Neuronal stem cell (in vitro differentiated cells): Measurements from ENCODE around the gene BANF2.
"Not testable (repeated sequence)": the region's sequence is repeated elsewhere in the genome, so short reads cannot be mapped to it uniquely, and the experiment has no call there.

Experiments used
- DNase-seq: peaks from one replicate; pipeline ENCODE4 v3.0.0-alpha.2; 2013; ENCODE audit warnings: low spot score
- H2AFZ ChIP-seq: one replicate; pipeline ENCODE4 v1.6.1; 2013; ENCODE audit warnings: mild to moderate bottlenecking, low read length, inconsistent platforms
- H2AK5ac ChIP-seq: 2 replicates; pipeline ENCODE4 v1.6.1; 2013; ENCODE audit warnings: low read depth, mild to moderate bottlenecking, inconsistent platforms, low read length, moderate library complexity, mixed read lengths
- H2BK120ac ChIP-seq: 2 replicates; pipeline ENCODE4 v1.6.1; 2013; ENCODE audit warnings: low read depth, mild to moderate bottlenecking, inconsistent platforms, low read length, moderate library complexity, mixed read lengths
- H2BK12ac ChIP-seq: one replicate; pipeline ENCODE4 v1.6.1; 2013; ENCODE audit warnings: low read length, inconsistent platforms
- H2BK15ac ChIP-seq: 2 replicates; pipeline ENCODE4 v1.6.1; 2013; ENCODE audit warnings: mild to moderate bottlenecking, low read length, inconsistent platforms, mixed read lengths
- H2BK5ac ChIP-seq: one replicate; pipeline ENCODE4 v1.6.1; 2013; ENCODE audit warnings: inconsistent platforms, mild to moderate bottlenecking, low read length, moderate library complexity
- H3K14ac ChIP-seq: one replicate; pipeline ENCODE4 v1.6.1; 2013; ENCODE audit warnings: low read length, inconsistent platforms
- H3K18ac ChIP-seq: 2 replicates; pipeline ENCODE4 v1.6.1; 2013; ENCODE audit warnings: low read length, inconsistent platforms
- H3K23ac ChIP-seq: 2 replicates; pipeline ENCODE4 v1.6.1; 2013; ENCODE audit warnings: low read depth, mild to moderate bottlenecking, mixed read lengths, low read length, inconsistent platforms; ENCODE audit not compliant: poor library complexity
- H3K27ac ChIP-seq: replicated peaks from 3 replicates; pipeline ENCODE4 v1.5.1; 2013; ENCODE audit warnings: low read length, inconsistent platforms
- H3K27me3 ChIP-seq, 3 experiments: 2 replicates each; pipeline ENCODE4 v1.6.1; 2013; ENCODE audit warnings: low read length in 3 of 3, mild to moderate bottlenecking in 2 of 3, inconsistent platforms in 1 of 3, low read depth in 1 of 3, mixed read lengths in 1 of 3, moderate library complexity in 1 of 3; ENCODE audit not compliant: control insufficient read depth in 3 of 3, insufficient read depth in 3 of 3
- H3K36me3 ChIP-seq, 2 donors: replicated peaks in 1 of 2; 2 replicates each; pipeline ENCODE4 v1.6.1; 2013; ENCODE audit warnings: low read length in 2 of 2; ENCODE audit not compliant: control insufficient read depth in 2 of 2, insufficient read depth in 2 of 2
- H3K4ac ChIP-seq: 2 replicates; pipeline ENCODE4 v1.6.1; 2013; ENCODE audit warnings: inconsistent platforms, mild to moderate bottlenecking, low read length, moderate library complexity
- H3K4me1 ChIP-seq, 2 donors: 1 replicate in 1 of 2; 2 replicates in 1 of 2; pipeline ENCODE4 v1.6.1; 2013; ENCODE audit warnings: low read length in 2 of 2, low read depth in 1 of 2; ENCODE audit not compliant: control insufficient read depth in 2 of 2, insufficient read depth in 1 of 2
- H3K4me2 ChIP-seq: one replicate; pipeline ENCODE4 v1.6.1; 2013; ENCODE audit warnings: mild to moderate bottlenecking, low read length, inconsistent platforms; ENCODE audit not compliant: insufficient read depth, poor library complexity, severe bottlenecking
- H3K4me3 ChIP-seq, 2 donors: 2 replicates each; pipeline ENCODE4 v1.5.1; 2013; ENCODE audit warnings: low read length in 2 of 2, mild to moderate bottlenecking in 2 of 2, inconsistent platforms in 1 of 2, moderate library complexity in 1 of 2
- H3K79me1 ChIP-seq: one replicate; pipeline ENCODE4 v1.6.1; 2013; ENCODE audit warnings: low read depth, mild to moderate bottlenecking, inconsistent platforms, low read length, moderate library complexity
- H3K9ac ChIP-seq: one replicate; pipeline ENCODE4 v1.6.1; 2013; ENCODE audit warnings: mild to moderate bottlenecking, low read depth, low read length, inconsistent platforms; ENCODE audit not compliant: poor library complexity
- H3K9me3 ChIP-seq, 2 donors: replicated peaks in 1 of 2; 2 replicates each; pipeline versions ENCODE3 to v1.6.1; 2013; ENCODE audit warnings: low read length in 2 of 2, mild to moderate bottlenecking in 2 of 2, inconsistent platforms in 1 of 2, low read depth in 1 of 2, mixed read lengths in 1 of 2, moderate library complexity in 1 of 2; ENCODE audit not compliant: control insufficient read depth in 2 of 2, insufficient read depth in 1 of 2
- H4K8ac ChIP-seq: one replicate; pipeline ENCODE4 v1.6.1; 2013; ENCODE audit warnings: low read depth, mild to moderate bottlenecking, inconsistent platforms, low read length, moderate library complexity
- H4K91ac ChIP-seq: one replicate; pipeline ENCODE4 v1.6.1; 2013; ENCODE audit warnings: low read length, low read depth, mild to moderate bottlenecking, inconsistent platforms; ENCODE audit not compliant: poor library complexity
- WGBS, 2 donors: extraction: QIAGEN DNeasy Blood & Tissue Kit; methylation state at CpG; one replicate each; pipeline ENCODE4 v1.1.7; 2013; ENCODE audit warnings: missing lambda C conversion rate in 2 of 2, mixed read lengths in 1 of 2; ENCODE audit not compliant: insufficient read length in 2 of 2, insufficient replicate concordance in 1 of 2; ENCODE audit errors: extremely low coverage in 2 of 2; 5-methylcytosine and 5-hydroxymethylcytosine counted together

BANF2 gene

DNA sequence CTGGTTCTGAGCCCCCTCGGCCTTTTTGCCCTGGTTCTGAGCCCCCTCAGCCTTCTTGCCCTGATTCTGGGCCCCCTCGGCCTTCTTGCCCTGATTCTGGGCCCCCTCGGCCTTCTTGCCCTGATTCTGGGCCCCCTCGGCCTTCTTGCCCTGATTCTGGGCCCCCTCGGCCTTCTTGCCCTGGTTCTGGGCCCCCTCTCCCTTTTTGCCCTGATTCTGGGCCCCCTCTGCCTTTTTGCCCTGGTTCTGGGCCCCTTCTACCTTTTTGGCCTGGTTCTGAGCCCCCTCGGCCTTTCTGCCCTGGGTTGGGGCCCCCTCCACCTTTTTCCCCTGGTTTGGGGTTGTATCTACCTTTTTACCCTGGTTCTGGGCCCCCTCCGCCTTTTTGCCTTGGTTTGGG lies 40.4 kb upstream of the BANF2 start:
- not testable (repeated sequence) for H2BK120ac ChIP-seq, H3K27ac ChIP-seq, H3K4ac ChIP-seq, H3K14ac ChIP-seq, H3K27me3 ChIP-seq, H3K4me3 ChIP-seq, H3K4me2 ChIP-seq, H4K8ac ChIP-seq, H2BK15ac ChIP-seq, H4K91ac ChIP-seq, H2AK5ac ChIP-seq, H2BK12ac ChIP-seq, H2AFZ ChIP-seq, H3K79me1 ChIP-seq, H3K18ac ChIP-seq, H3K9ac ChIP-seq, H3K23ac ChIP-seq, H3K4me1 ChIP-seq, DNase-seq, H2BK5ac ChIP-seq
- no CpG with 5 or more reads among the region's 7 CpGs for WGBS, 2 donors
- Histone ChIP-seq H3K9me3 (peaks cover 4 to 12% of the 10 kb centered on the region in 2 donors), H3K36me3 (peaks cover 6 to 18% of the 10 kb centered on the region in 2 donors)

DNA sequence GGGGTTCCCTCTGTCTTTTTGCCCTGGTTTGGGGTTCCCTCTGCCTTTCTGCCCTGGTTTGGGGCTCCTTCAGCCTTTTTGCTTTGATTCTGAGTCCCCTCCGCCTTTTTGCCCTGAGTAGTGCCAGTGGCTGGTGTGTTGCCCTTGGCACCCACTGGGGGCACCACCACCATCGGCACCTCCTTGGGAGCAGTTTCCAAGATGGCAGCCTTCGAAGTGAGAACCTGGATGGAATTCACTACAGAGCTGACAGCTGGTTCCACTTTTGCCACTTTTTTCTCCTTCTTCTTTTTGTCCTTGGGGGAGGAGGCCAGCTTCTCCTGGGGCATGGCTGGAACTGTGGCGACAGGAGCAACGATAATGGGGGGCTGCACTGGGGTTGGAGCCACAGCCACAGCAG lies 40.0 kb upstream of the BANF2 start:
- no CpG with 5 or more reads among the region's 5 CpGs for WGBS, 2 donors
- Histone ChIP-seq H3K14ac (no peak overlapping the region), H4K91ac (no peak overlapping the region), H3K27ac (no peak overlapping the region), H3K18ac (no peak overlapping the region), H2BK120ac (no peak overlapping the region), H3K9me3 (peaks cover 4 to 12% of the 10 kb centered on the region in 2 donors), H3K4me3 (no peak overlapping the region), H3K4ac (no peak overlapping the region), H2AFZ (no peak overlapping the region), H2BK5ac (no peak overlapping the region), H2BK15ac (no peak overlapping the region), H2AK5ac (no peak overlapping the region), H3K79me1 (peaks cover 2% of the 10 kb centered on the region), H4K8ac (no peak overlapping the region), H3K23ac (no peak overlapping the region), H3K4me1 (peaks cover 0 to 12% of the 10 kb centered on the region in 2 donors), H3K36me3 (peaks cover 6 to 18% of the 10 kb centered on the region in 2 donors), H2BK12ac (no peak overlapping the region), H3K27me3 (no peaks in the 10 kb centered on the region), H3K9ac (no peak overlapping the region), H3K4me2 (no peak overlapping the region)
- no peak for DNase-seq

DNA sequence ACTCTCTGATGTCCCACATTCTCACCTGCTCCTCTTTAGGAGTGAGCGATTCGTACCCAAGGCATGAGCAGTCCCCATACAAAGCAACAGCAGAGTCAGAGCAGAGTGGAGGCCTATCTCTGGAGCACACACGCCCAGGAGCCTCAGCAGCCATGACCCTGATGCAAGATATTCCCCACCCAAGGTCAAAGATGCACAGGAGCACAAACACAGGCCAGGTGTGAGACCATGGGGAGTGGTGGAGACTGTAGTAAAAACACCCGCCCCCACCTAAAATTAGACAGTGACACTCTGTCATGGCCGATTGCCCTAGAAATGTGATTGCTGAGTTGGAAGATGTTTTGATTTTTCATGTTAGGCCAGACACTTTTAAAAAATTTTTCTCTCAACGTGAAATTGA lies 39.1 kb upstream of the BANF2 start:
- no peak overlapping the region for H3K23ac ChIP-seq
- no peak overlapping the region for H3K4me3 ChIP-seq
- no peak overlapping the region for H3K27ac ChIP-seq
- no peak overlapping the region for H2BK120ac ChIP-seq
- peaks cover 0 to 9% of the 10 kb centered on the region in 2 donors for H3K4me1 ChIP-seq
- H4K8ac ChIP-seq: no peak overlapping the region
- no CpG with 5 or more reads among the region's 6 CpGs for WGBS, 2 donors
- no peak overlapping the region for H3K4ac ChIP-seq
- H2AK5ac ChIP-seq: no peak overlapping the region
- no peak overlapping the region for H2AFZ ChIP-seq
- no peaks in the 10 kb centered on the region for H3K27me3 ChIP-seq
- H3K9me3 ChIP-seq: peaks cover 4 to 12% of the 10 kb centered on the region in 2 donors
- H3K18ac ChIP-seq: no peak overlapping the region
- H3K36me3 ChIP-seq: peaks cover 6 to 18% of the 10 kb centered on the region in 2 donors
- H4K91ac ChIP-seq: no peak overlapping the region
- no peak overlapping the region for H2BK5ac ChIP-seq
- no peak overlapping the region for H2BK12ac ChIP-seq
- peaks cover 2% of the 10 kb centered on the region for H3K79me1 ChIP-seq
- no peak overlapping the region for H3K14ac ChIP-seq
- no peak overlapping the region for H3K9ac ChIP-seq
- no peak for DNase-seq
- H3K4me2 ChIP-seq: no peak overlapping the region
- no peak overlapping the region for H2BK15ac ChIP-seq

DNA sequence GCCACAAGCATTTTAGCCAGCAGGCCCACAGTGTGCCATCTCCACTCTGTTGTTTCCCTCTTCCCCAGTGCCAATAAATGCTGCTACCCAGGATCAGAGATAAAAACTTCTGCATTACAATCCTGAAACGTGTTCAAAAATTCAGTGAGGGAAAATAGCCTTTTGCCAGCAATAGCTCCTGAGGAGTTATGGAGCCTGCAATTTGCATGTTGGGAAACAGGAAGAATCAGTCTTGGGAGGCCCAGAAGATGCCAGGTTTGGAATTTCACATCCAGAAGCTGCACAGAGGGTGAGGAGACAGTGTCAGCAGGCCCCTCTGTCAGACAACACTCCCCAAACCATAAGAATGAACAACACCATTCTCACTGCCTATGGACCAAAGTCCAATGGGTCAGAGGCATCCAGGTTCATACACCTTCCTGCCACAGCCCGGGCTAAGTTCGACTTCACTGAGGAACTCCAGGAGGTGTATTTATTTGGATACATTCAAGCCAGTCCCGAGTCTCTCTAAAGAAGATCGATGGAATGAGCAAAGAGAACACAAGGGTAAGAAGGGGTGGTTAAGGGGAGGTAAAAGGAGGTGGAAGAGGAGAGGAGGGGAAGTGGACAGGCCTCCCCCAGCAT lies 38.5 kb upstream of the BANF2 start:
- no peak overlapping the region for H3K23ac ChIP-seq
- peaks cover 6 to 14% of the 10 kb centered on the region in 2 donors for H3K36me3 ChIP-seq
- H3K27me3 ChIP-seq: no peaks in the 10 kb centered on the region
- H4K8ac ChIP-seq: no peak overlapping the region
- H3K9ac ChIP-seq: no peak overlapping the region
- H3K14ac ChIP-seq: no peak overlapping the region
- no peak overlapping the region for H2BK15ac ChIP-seq
- H3K4ac ChIP-seq: no peak overlapping the region
- no peak overlapping the region for H3K4me2 ChIP-seq
- H2AFZ ChIP-seq: no peak overlapping the region
- no peak overlapping the region for H2AK5ac ChIP-seq
- no peak overlapping the region for H3K18ac ChIP-seq
- no peak overlapping the region for H3K4me3 ChIP-seq
- H3K9me3 ChIP-seq: peaks cover 4 to 12% of the 10 kb centered on the region in 2 donors
- no peak for DNase-seq
- no peak overlapping the region for H3K27ac ChIP-seq
- H3K4me1 ChIP-seq: peaks cover 0 to 9% of the 10 kb centered on the region in 2 donors
- WGBS, 2 donors: no CpG with 5 or more reads among the region's 5 CpGs
- no peak overlapping the region for H2BK12ac ChIP-seq
- H4K91ac ChIP-seq: no peak overlapping the region
- no peak overlapping the region for H2BK5ac ChIP-seq
- peaks cover 2% of the 10 kb centered on the region for H3K79me1 ChIP-seq
- no peak overlapping the region for H2BK120ac ChIP-seq
